ENCODE measurements around the gene TSTD2.
A peak's percentile ranks its signal among the peaks of the same experiment; 100 is the strongest.

Gene TSTD2

GRCh38 chr9:97632985-97633858 is at the start of gene TSTD2, which contains the start of gene NCBP1:
TSTD2 (minus strand) TSS chr9:97633368; CDS start chr9:97627562, 5,806 bp downstream.
NCBP1 (plus strand) TSS chr9:97633821; CDS start chr9:97633882, 61 bp downstream.
- peak within 1 kb of the TSS; percentile 99 for H3K27ac ChIP-seq
- peak within 1 kb of the TSS; percentile 89 for H3K4me3 ChIP-seq (ENCODE audit: low read depth, low read length)
- TF ChIP-seq CTCF (IDR thresholded peaks at IDR 0.05), result no peak
- H3K9me3 ChIP-seq (ENCODE audit: control insufficient read depth, low read length), result no peaks in the 10 kb centered on the region
- H3K4me1 ChIP-seq, result peaks cover 10% of the 10 kb centered on the region
- H3K4me2 ChIP-seq (ENCODE audit: low read length), result peak within 1 kb of the TSS; percentile 89
- no peaks in the 10 kb centered on the region for H3K27me3 ChIP-seq (ENCODE audit: control insufficient read depth, insufficient read depth, low read length)
- no peaks in the 10 kb centered on the region for H3K36me3 ChIP-seq (ENCODE audit: control insufficient read depth, insufficient read depth, low read length)
- peak within 1 kb of the TSS; percentile 89 for H2AFZ ChIP-seq
- H3K79me2 ChIP-seq, result peaks cover 23% of the 10 kb centered on the region
- H3K9ac ChIP-seq, result peak within 1 kb of the TSS; percentile 61

- no peak for TF ChIP-seq CTCF (IDR thresholded peaks at IDR 0.05)
- H3K36me3 ChIP-seq (ENCODE audit: control insufficient read depth, insufficient read depth, low read length), result no peaks in the 10 kb centered on the region
These were observed 49.1 kb upstream of the TSTD2 start for GRCh38 chr9:97682242-97682641.

GRCh38 chr9:97675655-97676054 is 42.5 kb upstream of the TSTD2 start:
- no peak overlapping the region for H3K9ac ChIP-seq
- no peaks in the 10 kb centered on the region for H3K27me3 ChIP-seq (ENCODE audit: control insufficient read depth, insufficient read depth, low read length)
- TF ChIP-seq CTCF (IDR thresholded peaks at IDR 0.05), result no peak
- H3K27ac ChIP-seq, result no peak overlapping the region
- no peaks in the 10 kb centered on the region for H3K4me1 ChIP-seq
- H3K4me3 ChIP-seq (ENCODE audit: low read depth, low read length), result no peak overlapping the region
- H3K36me3 ChIP-seq (ENCODE audit: control insufficient read depth, insufficient read depth, low read length), result no peaks in the 10 kb centered on the region
- H3K79me2 ChIP-seq, result no peaks in the 10 kb centered on the region
- no peaks in the 10 kb centered on the region for H3K9me3 ChIP-seq (ENCODE audit: control insufficient read depth, low read length)
- H2AFZ ChIP-seq, result no peak overlapping the region
- H3K4me2 ChIP-seq (ENCODE audit: low read length), result no peak overlapping the region

More at GRCh38 chr9:97682242-97682641, 49.1 kb upstream of the TSTD2 start:
- no peaks in the 10 kb centered on the region for H3K9me3 ChIP-seq (ENCODE audit: control insufficient read depth, low read length)
- H3K4me2 ChIP-seq (ENCODE audit: low read length), result no peak overlapping the region
- no peaks in the 10 kb centered on the region for H3K27me3 ChIP-seq (ENCODE audit: control insufficient read depth, insufficient read depth, low read length)
- H3K9ac ChIP-seq, result no peak overlapping the region
- no peaks in the 10 kb centered on the region for H3K79me2 ChIP-seq
- no peak overlapping the region for H2AFZ ChIP-seq
- H3K4me1 ChIP-seq, result no peaks in the 10 kb centered on the region
- H3K4me3 ChIP-seq (ENCODE audit: low read depth, low read length), result no peak overlapping the region
- no peak overlapping the region for H3K27ac ChIP-seq

- Histone ChIP-seq H3K9me3 (ENCODE audit: control insufficient read depth, low read length) (no peaks in the 10 kb centered on the region), H3K4me3 (ENCODE audit: low read depth, low read length) (no peak overlapping the region), H3K36me3 (ENCODE audit: control insufficient read depth, insufficient read depth, low read length) (no peaks in the 10 kb centered on the region)
These were observed 40.8 kb upstream of the TSTD2 start for GRCh38 chr9:97673922-97674321.

More at GRCh38 chr9:97673922-97674321, 40.8 kb upstream of the TSTD2 start:
- no peak overlapping the region for H2AFZ ChIP-seq
- no peak for TF ChIP-seq CTCF (IDR thresholded peaks at IDR 0.05)
- no peak overlapping the region for H3K27ac ChIP-seq
- no peak overlapping the region for H3K4me2 ChIP-seq (ENCODE audit: low read length)
- H3K4me1 ChIP-seq, result no peaks in the 10 kb centered on the region
- H3K27me3 ChIP-seq (ENCODE audit: control insufficient read depth, insufficient read depth, low read length), result no peaks in the 10 kb centered on the region
- no peaks in the 10 kb centered on the region for H3K79me2 ChIP-seq
- H3K9ac ChIP-seq, result no peak overlapping the region

Data from parathyroid adenoma (tissue), 2 donors.